ENCODE results near the gene SLC39A11. TPM values are rescaled to one million over a fixed set of nuclear protein-coding genes. Genes with fewer than 3 reads are reported as not detected.
"Not testable (repeated sequence)": the region's sequence is repeated elsewhere in the genome, so short reads cannot be mapped to it uniquely, and the experiment has no call there.

The SLC39A11 gene
- total and polyA plus RNA-seq, 4 donors = 18.9 to 44.9 (median 28.2) TPM

GRCh38 chr17:72997559-72997958 lies 94.9 kb downstream of the SLC39A11 start:
- TF ChIP-seq RXRA (IDR thresholded peaks at IDR 0.05) (no peak), FOXA1 (IDR thresholded peaks at IDR 0.05) (no peak)
- H3K27ac ChIP-seq (ENCODE audit: low read depth in 1 of 2, low read length in 2 of 2) = no peak overlapping the region
- no peak for DNase-seq (ENCODE audit: low spot score)
- no peak overlapping the region for H3K9ac ChIP-seq (ENCODE audit: low read depth in 1 of 2, low read length in 2 of 2)
- no peaks in the 10 kb centered on the region for H3K36me3 ChIP-seq (ENCODE audit: control insufficient read depth in 4 of 4, insufficient read depth in 3 of 4, low read depth in 1 of 4, low read length in 3 of 4)
- H3K4me1 ChIP-seq (ENCODE audit: control insufficient read depth in 4 of 4, insufficient read depth in 4 of 4, low read length in 3 of 4) = no peaks in the 10 kb centered on the region
- H3K4me3 ChIP-seq (ENCODE audit: low read depth in 1 of 3, low read length in 3 of 3) = no peak overlapping the region
- 95% methylated on average over 6 of the region's 6 CpGs for WGBS
- H3K27me3 ChIP-seq (ENCODE audit: control insufficient read depth in 4 of 4, insufficient read depth in 4 of 4, low read length in 3 of 4) = no peaks in the 10 kb centered on the region
- H3K9me3 ChIP-seq (ENCODE audit: control insufficient read depth in 4 of 4, low read length in 3 of 4) = no peaks in the 10 kb centered on the region

- Histone ChIP-seq H3K4me3 (ENCODE audit: low read depth in 1 of 3, low read length in 3 of 3) (no peak overlapping the region), H3K27me3 (ENCODE audit: control insufficient read depth in 4 of 4, insufficient read depth in 4 of 4, low read length in 3 of 4) (no peaks in the 10 kb centered on the region), H3K36me3 (ENCODE audit: control insufficient read depth in 4 of 4, insufficient read depth in 3 of 4, low read depth in 1 of 4, low read length in 3 of 4) (no peaks in the 10 kb centered on the region), H3K27ac (ENCODE audit: low read depth in 1 of 2, low read length in 2 of 2) (no peak overlapping the region), H3K9me3 (ENCODE audit: control insufficient read depth in 4 of 4, low read length in 3 of 4) (no peaks in the 10 kb centered on the region), H3K4me1 (ENCODE audit: control insufficient read depth in 4 of 4, insufficient read depth in 4 of 4, low read length in 3 of 4) (no peaks in the 10 kb centered on the region), H3K9ac (ENCODE audit: low read depth in 1 of 2, low read length in 2 of 2) (no peak overlapping the region)
- 98% methylated on average over 4 of the region's 4 CpGs for WGBS
- no peak for DNase-seq (ENCODE audit: low spot score)
- TF ChIP-seq SP1 (IDR thresholded peaks at IDR 0.05) (no peak), MAX (IDR thresholded peaks at IDR 0.05) (no peak), RXRA (IDR thresholded peaks at IDR 0.05) (no peak), CTCF (IDR thresholded peaks at IDR 0.05; ENCODE audit: low read depth, low read length, missing input control) (no peak)
- TF ChIP-seq, protein P1, sequence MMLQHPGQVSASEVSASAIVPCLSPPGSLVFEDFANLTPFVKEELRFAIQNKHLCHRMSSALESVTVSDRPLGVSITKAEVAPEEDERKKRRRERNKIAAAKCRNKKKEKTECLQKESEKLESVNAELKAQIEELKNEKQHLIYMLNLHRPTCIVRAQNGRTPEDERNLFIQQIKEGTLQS (IDR thresholded peaks at IDR 0.05) = no peak
Measured at GRCh38 chr17:72996791-72997190, 95.7 kb downstream of the SLC39A11 start.

- 98% methylated on average over 1 of the region's 1 CpG for WGBS
Measured at GRCh38 chr17:72995008-72995656, 97.4 kb downstream of the SLC39A11 start.

DNA sequence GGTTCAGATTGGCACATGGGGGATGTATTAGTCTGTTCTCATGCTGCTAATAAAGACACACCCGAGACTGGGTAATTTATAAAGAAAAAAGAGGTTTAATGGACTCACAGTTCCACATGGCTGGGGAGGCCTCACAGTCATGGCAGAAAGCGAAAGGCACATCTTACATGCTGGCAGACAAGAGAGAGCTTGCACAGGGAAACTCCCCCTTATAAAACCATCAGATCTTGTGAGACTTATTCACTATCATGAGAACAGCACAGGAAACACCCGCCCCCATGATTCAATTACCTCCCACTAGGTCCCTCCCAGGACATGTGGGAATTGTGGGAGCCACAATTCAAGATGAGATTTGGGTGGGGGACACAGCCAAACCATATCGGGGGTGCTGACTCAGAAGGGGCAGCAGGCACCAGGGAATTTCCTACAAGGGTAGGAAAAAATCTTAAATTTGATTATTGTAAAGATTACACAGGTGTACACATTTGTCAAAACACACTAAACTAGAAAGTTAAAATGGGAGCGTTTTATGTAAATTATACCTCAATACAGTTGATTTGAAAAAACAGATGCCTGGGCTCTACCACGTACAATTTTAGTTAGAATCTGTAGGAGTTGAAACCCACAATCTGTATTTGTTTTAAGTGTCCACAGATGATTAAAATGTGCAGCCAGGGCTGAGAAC lies 99.6 kb downstream of the SLC39A11 start:
- H3K27ac ChIP-seq (ENCODE audit: low read depth in 1 of 2, low read length in 2 of 2); H3K27me3 ChIP-seq (ENCODE audit: control insufficient read depth in 4 of 4, insufficient read depth in 4 of 4, low read length in 3 of 4); H3K9ac ChIP-seq (ENCODE audit: low read depth in 1 of 2, low read length in 2 of 2); DNase-seq (ENCODE audit: low spot score); H3K4me1 ChIP-seq (ENCODE audit: control insufficient read depth in 4 of 4, insufficient read depth in 4 of 4, low read length in 3 of 4); H3K36me3 ChIP-seq (ENCODE audit: control insufficient read depth in 4 of 4, insufficient read depth in 3 of 4, low read depth in 1 of 4, low read length in 3 of 4); H3K4me3 ChIP-seq (ENCODE audit: low read depth in 1 of 3, low read length in 3 of 3); H3K9me3 ChIP-seq (ENCODE audit: control insufficient read depth in 4 of 4, low read length in 3 of 4): not testable (repeated sequence)
- 76% methylated on average over 6 of the region's 6 CpGs for WGBS

More at GRCh38 chr17:72995008-72995656, 97.4 kb downstream of the SLC39A11 start:
- no peak for DNase-seq (ENCODE audit: low spot score)
- H3K27ac ChIP-seq (ENCODE audit: low read depth in 1 of 2, low read length in 2 of 2) = no peak overlapping the region
- TF ChIP-seq CTCF (IDR thresholded peaks at IDR 0.05; ENCODE audit: low read depth, low read length, missing input control) (no peak), RAD21 (IDR thresholded peaks at IDR 0.05) (no peak), JUND (IDR thresholded peaks at IDR 0.05) (no peak), FOXA1 (IDR thresholded peaks at IDR 0.05) (no peak), FOXA2 (IDR thresholded peaks at IDR 0.05) (no peak), EGR1 (IDR thresholded peaks at IDR 0.05; ENCODE audit: low read depth in 2 of 2) (no peak), YY1 (IDR thresholded peaks at IDR 0.05) (no peak)
- TF ChIP-seq, protein P2, sequence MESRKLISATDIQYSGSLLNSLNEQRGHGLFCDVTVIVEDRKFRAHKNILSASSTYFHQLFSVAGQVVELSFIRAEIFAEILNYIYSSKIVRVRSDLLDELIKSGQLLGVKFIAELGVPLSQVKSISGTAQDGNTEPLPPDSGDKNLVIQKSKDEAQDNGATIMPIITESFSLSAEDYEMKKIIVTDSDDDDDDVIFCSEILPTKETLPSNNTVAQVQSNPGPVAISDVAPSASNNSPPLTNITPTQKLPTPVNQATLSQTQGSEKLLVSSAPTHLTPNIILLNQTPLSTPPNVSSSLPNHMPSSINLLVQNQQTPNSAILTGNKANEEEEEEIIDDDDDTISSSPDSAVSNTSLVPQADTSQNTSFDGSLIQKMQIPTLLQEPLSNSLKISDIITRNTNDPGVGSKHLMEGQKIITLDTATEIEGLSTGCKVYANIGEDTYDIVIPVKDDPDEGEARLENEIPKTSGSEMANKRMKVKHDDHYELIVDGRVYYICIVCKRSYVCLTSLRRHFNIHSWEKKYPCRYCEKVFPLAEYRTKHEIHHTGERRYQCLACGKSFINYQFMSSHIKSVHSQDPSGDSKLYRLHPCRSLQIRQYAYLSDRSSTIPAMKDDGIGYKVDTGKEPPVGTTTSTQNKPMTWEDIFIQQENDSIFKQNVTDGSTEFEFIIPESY (IDR thresholded peaks at IDR 0.05) = no peak
- TF ChIP-seq, protein P1 (IDR thresholded peaks at IDR 0.05) = no peak
- H3K9ac ChIP-seq (ENCODE audit: low read depth in 1 of 2, low read length in 2 of 2) = no peak overlapping the region
- no peaks in the 10 kb centered on the region for H3K4me1 ChIP-seq (ENCODE audit: control insufficient read depth in 4 of 4, insufficient read depth in 4 of 4, low read length in 3 of 4)
- no peaks in the 10 kb centered on the region for H3K27me3 ChIP-seq (ENCODE audit: control insufficient read depth in 4 of 4, insufficient read depth in 4 of 4, low read length in 3 of 4)
- H3K9me3 ChIP-seq (ENCODE audit: control insufficient read depth in 4 of 4, low read length in 3 of 4) = no peaks in the 10 kb centered on the region
- no peaks in the 10 kb centered on the region for H3K36me3 ChIP-seq (ENCODE audit: control insufficient read depth in 4 of 4, insufficient read depth in 3 of 4, low read depth in 1 of 4, low read length in 3 of 4)
- no peak overlapping the region for H3K4me3 ChIP-seq (ENCODE audit: low read depth in 1 of 3, low read length in 3 of 3)
